KMS-11 (cell line): ENCODE measurements around the gene IL18BP.

Source experiments
- H2AFZ ChIP-seq: fragments of 200-600 bp; sonication (generic); 2 replicates; pipeline ENCODE4 v1.6.1; 2016; ENCODE audit warnings: antibody characterized with exemption, mixed run types, low read depth
- H3K27ac ChIP-seq: fragments of 200-600 bp; sonication (generic); 2 replicates; pipeline ENCODE4 v1.6.1; 2016; ENCODE audit warnings: mild to moderate bottlenecking, mixed run types
- H3K27me3 ChIP-seq: fragments of 200-600 bp; sonication (generic); 2 replicates; pipeline ENCODE4 v1.6.1; 2017; ENCODE audit warnings: mild to moderate bottlenecking, low read depth, mixed run types, moderate library complexity; ENCODE audit not compliant: insufficient read depth
- H3K36me3 ChIP-seq: fragments of 200-600 bp; sonication (generic); 2 replicates; pipeline ENCODE4 v1.6.1; 2017; ENCODE audit warnings: mild to moderate bottlenecking, mixed run types; ENCODE audit not compliant: insufficient read depth
- H3K4me1 ChIP-seq: fragments of 200-600 bp; sonication (generic); 2 replicates; pipeline ENCODE4 v1.6.1; 2016; ENCODE audit warnings: mild to moderate bottlenecking, low read depth, mixed run types; ENCODE audit not compliant: poor library complexity, severe bottlenecking
- H3K4me2 ChIP-seq: fragments of 200-600 bp; sonication (generic); 2 replicates; pipeline ENCODE4 v1.7.0; 2016; ENCODE audit warnings: mild to moderate bottlenecking, mixed run types
- H3K4me3 ChIP-seq: fragments of 200-600 bp; sonication (generic); IDR thresholded peaks from 2 replicates; pipeline ENCODE4 v1.6.1; 2017; ENCODE audit warnings: low read depth, low read length, mixed read lengths; ENCODE audit not compliant: insufficient read depth
- H3K79me2 ChIP-seq: fragments of 200-600 bp; sonication (generic); 2 replicates; pipeline ENCODE4 v1.6.1; 2016; ENCODE audit warnings: low read depth, mixed run types; ENCODE audit not compliant: insufficient read depth
- H3K9ac ChIP-seq: fragments of 200-600 bp; sonication (generic); 2 replicates; pipeline ENCODE4 v1.6.1; 2016; ENCODE audit warnings: mild to moderate bottlenecking, mixed run types
- H4K20me1 ChIP-seq: fragments of 200-600 bp; sonication (generic); 2 replicates; pipeline ENCODE4 v1.6.1; 2016; ENCODE audit warnings: mild to moderate bottlenecking, mixed run types; ENCODE audit not compliant: insufficient read depth
- TF ChIP-seq, protein P1 (sequence below): fragments of 200-600 bp; sonication (generic); conservative IDR thresholded peaks from 2 replicates; pipeline ENCODE4 v1.6.1; 2017; ENCODE audit warnings: low read depth, mild to moderate bottlenecking, antibody characterized with exemption, low read length, moderate library complexity, mixed read lengths

IL18BP gene

DNA sequence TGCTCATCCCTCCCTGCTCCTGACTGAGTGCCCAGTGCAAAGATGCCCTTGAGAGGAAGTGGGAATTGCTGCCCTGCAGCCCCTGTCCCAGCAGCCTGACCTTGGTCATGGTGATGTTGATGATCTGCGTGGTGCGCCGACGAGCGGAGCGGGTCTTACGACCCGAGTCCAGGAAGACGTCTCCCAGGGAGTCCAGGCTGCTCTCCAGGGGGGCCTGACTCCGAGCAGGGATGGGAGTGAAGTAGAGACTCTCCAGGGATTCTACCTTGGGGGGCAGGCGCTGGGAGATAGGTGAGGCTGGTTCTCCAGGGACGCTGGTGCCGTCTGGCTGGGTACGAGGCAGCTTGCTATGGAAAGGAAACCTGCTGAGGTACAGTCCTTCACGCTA lies 8.4 kb downstream of the IL18BP start:
- Histone ChIP-seq H3K4me1 (no peaks in the 10 kb centered on the region), H2AFZ (no peak overlapping the region), H3K27me3 (no peaks in the 10 kb centered on the region), H3K4me2 (no peak overlapping the region), H3K27ac (no peak overlapping the region), H3K9ac (no peak overlapping the region), H3K36me3 (peaks cover 5% of the 10 kb centered on the region; the same call in 1 of the 2 replicates), H3K4me3 (no peak overlapping the region), H4K20me1 (no peaks in the 10 kb centered on the region), H3K79me2 (no peaks in the 10 kb centered on the region)
- TF ChIP-seq, protein P1, sequence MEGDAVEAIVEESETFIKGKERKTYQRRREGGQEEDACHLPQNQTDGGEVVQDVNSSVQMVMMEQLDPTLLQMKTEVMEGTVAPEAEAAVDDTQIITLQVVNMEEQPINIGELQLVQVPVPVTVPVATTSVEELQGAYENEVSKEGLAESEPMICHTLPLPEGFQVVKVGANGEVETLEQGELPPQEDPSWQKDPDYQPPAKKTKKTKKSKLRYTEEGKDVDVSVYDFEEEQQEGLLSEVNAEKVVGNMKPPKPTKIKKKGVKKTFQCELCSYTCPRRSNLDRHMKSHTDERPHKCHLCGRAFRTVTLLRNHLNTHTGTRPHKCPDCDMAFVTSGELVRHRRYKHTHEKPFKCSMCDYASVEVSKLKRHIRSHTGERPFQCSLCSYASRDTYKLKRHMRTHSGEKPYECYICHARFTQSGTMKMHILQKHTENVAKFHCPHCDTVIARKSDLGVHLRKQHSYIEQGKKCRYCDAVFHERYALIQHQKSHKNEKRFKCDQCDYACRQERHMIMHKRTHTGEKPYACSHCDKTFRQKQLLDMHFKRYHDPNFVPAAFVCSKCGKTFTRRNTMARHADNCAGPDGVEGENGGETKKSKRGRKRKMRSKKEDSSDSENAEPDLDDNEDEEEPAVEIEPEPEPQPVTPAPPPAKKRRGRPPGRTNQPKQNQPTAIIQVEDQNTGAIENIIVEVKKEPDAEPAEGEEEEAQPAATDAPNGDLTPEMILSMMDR: no peak

DNA sequence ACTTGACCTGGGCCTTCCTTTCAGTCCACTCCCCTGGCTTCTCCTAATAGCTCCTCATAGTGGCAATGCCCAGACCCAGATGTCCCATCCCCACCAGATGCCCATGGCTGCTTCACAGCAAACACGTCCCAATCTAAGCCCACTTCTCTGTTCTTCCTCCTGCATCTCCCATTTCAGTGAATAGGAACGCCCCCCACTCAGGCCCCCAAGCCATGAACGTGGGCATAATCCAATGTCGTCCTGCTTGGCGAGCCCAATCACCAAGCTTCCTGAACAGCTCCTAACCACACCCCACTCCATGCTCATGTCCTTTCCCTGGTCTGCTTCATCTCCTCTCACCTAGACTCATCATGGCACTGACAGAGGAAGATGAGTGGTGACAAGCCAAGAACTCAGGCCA lies 8.9 kb downstream of the IL18BP start:
- Histone ChIP-seq H3K4me2 (no peak overlapping the region), H2AFZ (no peak overlapping the region), H3K4me1 (no peaks in the 10 kb centered on the region), H3K79me2 (no peaks in the 10 kb centered on the region), H3K27ac (no peak overlapping the region), H4K20me1 (no peaks in the 10 kb centered on the region), H3K27me3 (no peaks in the 10 kb centered on the region), H3K9ac (no peak overlapping the region), H3K4me3 (no peak overlapping the region), H3K36me3 (peaks cover 5% of the 10 kb centered on the region; the same call in 1 of the 2 replicates)
- TF ChIP-seq, protein P1: no peak

DNA sequence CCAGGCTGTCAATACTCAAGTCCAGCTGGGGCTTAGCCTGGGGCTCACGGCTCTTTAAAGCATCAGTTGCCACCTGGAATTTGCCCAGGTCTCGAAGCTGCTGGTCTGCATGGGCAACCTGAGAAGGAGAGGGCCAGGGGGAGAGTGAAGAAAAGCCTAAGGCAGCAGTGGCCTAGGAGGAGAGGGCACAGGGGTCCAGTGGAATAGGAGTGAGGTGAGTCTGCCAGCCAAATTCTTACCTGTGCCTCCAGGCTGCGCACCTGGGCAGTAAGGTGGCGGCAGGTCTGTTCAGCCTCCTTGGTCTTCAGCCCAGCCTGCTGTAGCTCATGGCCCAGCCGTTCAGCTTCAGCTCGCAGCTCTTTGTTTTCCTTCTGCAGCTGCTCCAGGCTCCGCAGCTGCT lies 10.0 kb downstream of the IL18BP start:
- H3K4me2 ChIP-seq: no peak overlapping the region
- H3K27me3 ChIP-seq: no peaks in the 10 kb centered on the region
- H3K9ac ChIP-seq: no peak overlapping the region
- no peak overlapping the region for H3K4me3 ChIP-seq
- no peak overlapping the region for H3K27ac ChIP-seq
- H4K20me1 ChIP-seq: no peaks in the 10 kb centered on the region
- H3K36me3 ChIP-seq: peaks cover 5% of the 10 kb centered on the region; the same call in 1 of the 2 replicates
- TF ChIP-seq, protein P1: no peak
- no peak overlapping the region for H2AFZ ChIP-seq
- no peaks in the 10 kb centered on the region for H3K4me1 ChIP-seq
- no peaks in the 10 kb centered on the region for H3K79me2 ChIP-seq

DNA sequence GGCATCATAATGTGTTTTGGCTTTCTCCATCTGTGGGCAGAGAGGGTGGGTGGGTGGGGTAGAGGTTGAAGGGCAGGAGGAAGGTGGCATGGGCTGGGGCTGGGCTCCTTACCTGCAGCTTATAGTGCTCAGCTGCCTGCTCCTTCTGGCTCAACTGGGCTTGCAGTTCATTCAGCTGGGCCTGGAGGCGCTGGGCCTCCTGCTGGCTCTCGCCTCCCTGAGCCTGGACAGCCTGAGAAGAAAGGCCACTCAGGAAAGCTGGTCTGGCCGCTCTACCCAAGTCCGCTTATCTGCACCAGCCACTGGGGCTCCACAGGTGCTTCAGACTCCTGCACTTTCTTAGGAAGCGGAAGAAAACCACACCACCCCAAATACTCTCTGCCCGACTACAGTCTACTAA lies 10.4 kb downstream of the IL18BP start:
- H3K27ac ChIP-seq: no peak overlapping the region
- no peak overlapping the region for H3K9ac ChIP-seq
- H3K4me3 ChIP-seq: no peak overlapping the region
- H3K4me2 ChIP-seq: no peak overlapping the region
- H3K27me3 ChIP-seq: no peaks in the 10 kb centered on the region
- H3K4me1 ChIP-seq: no peaks in the 10 kb centered on the region
- TF ChIP-seq, protein P1: no peak
- H3K36me3 ChIP-seq: peaks cover 5% of the 10 kb centered on the region; the same call in 1 of the 2 replicates
- H3K79me2 ChIP-seq: no peaks in the 10 kb centered on the region
- no peaks in the 10 kb centered on the region for H4K20me1 ChIP-seq
- no peak overlapping the region for H2AFZ ChIP-seq
